CD4-positive, alpha-beta T cell treated with Interleukin-21 for 1 hour (primary cell): Measurements from ENCODE around the gene MARK3.

Experiments
- DNase-seq: peaks from one replicate; pipeline ENCODE4 v3.0.0-alpha.2; 2020

The MARK3 gene

DNA sequence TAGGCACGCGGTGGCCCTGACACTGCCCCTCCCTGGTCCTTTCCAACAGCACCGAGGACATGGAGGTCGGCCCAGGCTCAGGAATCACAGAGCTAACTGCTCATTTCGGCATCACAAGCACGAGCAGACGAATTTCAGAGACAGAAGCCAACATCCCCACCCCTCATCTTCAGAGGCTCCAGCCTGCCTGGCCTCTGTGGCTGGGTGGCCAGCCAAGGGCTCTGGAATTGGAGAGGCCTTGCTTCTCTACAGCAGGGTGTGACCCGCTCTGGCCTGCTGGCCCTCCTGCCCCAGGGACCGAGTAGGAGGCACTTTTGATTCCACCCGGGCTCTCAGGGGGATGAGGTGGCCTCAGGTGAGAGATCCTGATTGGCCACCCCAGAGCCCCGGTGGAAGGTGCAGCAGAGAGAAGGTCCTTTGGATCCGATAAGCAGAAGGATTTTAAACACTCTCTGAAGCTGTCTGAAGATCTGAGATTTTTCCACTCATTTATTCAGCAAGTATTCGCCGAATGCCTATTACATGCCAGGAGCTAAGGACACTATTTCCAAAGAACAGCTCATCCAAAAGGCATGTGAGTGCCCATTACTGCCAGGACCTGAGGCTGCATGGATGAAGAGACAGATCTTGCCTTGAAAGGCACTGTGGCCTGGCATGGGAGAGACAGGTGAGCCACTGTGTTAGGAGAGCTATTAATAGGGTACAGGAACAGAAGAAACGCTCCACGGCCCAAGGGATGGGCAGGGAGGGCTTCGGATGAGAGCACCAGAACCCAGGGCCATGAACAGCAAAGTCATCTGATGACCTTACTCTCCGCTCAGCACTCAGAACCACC is 167.0 kb downstream of the MARK3 start:
- DNase-seq = no peak

DNA sequence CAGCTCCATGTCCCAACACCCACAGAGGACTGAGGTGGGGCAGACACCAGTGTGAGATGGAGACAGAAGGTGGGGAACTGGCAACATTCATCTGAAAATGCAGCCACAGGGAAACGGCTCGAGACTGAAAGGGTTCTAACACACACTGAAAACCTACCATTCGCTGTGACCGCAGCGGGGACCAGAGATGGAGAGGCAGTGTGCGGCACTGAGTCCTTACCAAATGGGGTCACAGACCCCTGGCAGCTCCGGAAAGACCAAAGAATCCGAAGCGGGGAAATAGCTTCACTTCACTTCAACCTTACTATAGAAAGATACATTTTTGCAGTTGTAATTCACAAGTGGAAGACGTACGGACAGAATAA is 167.6 kb downstream of the MARK3 start:
- no peak for DNase-seq
